PC-3 (cell line): Measurements from ENCODE around the gene UBE2D2. TPM values are rescaled to one million over a fixed set of nuclear protein-coding genes. Genes with fewer than 3 reads are reported as not detected.

Source experiments
- ATAC-seq: fragments of 200-7000 bp; cut with Tn5 transposase; 2 replicates; pipeline ENCODE4 v1.9.1; 2020; ENCODE audit warnings: mild to moderate bottlenecking, moderate library complexity
- BruUV-seq: library from RNA; stranded (reverse); fragments of 400-500 nt; replicated peaks from 2 replicates; lab custom pipeline; 2021; lab: Mats Ljungman, UMichigan
- CTCF ChIA-PET: fragments of 300-600 bp; sonication (Branson Sonifier 250); formaldehyde crosslinking; loops from one replicate; lab custom pipeline; 2022; ENCODE audit warnings: antibody characterized with exemption; lab: Charles Lee
- POLR2A ChIA-PET: fragments of 300-600 bp; sonication (Branson Sonifier 250); formaldehyde crosslinking; loops from one replicate; lab custom pipeline; 2022; ENCODE audit warnings: antibody characterized with exemption; ENCODE audit not compliant: unreplicated experiment; lab: Charles Lee
- DNase-seq: peaks from one replicate; pipeline ENCODE4 v3.0.0-alpha.2; 2015
- H2AFZ ChIP-seq: fragments of 300-600 bp; sonication (generic); 2 replicates; pipeline ENCODE4 v1.6.0; 2016; ENCODE audit warnings: antibody characterized with exemption, low read length
- H3F3A ChIP-seq: fragments of 300-600 bp; sonication (generic); one replicate; pipeline ENCODE4 v1.6.0; 2017; ENCODE audit warnings: antibody characterized with exemption, low read length, control low read depth, mild to moderate bottlenecking; ENCODE audit not compliant: unreplicated experiment
- H3K27ac ChIP-seq: fragments of 300-600 bp; sonication (generic); 2 replicates; pipeline ENCODE4 v1.5.1; 2016; ENCODE audit warnings: mild to moderate bottlenecking, low read length
- H3K27me3 ChIP-seq: fragments of 300-600 bp; sonication (generic); 2 replicates; pipeline ENCODE4 v1.6.1; 2016; ENCODE audit warnings: low read length, mixed read lengths
- H3K36me3 ChIP-seq: fragments of 300-600 bp; sonication (generic); 2 replicates; pipeline ENCODE4 v1.6.1; 2016; ENCODE audit warnings: low read depth, mixed run types, low read length, mixed read lengths
- H3K4me1 ChIP-seq: fragments of 300-600 bp; sonication (generic); 2 replicates; pipeline ENCODE4 v1.5.1; 2016; ENCODE audit warnings: low read length; ENCODE audit not compliant: insufficient read depth
- H3K4me2 ChIP-seq: fragments of 300-600 bp; sonication (generic); 2 replicates; pipeline ENCODE4 v1.6.0; 2016; ENCODE audit warnings: low read length
- H3K4me3 ChIP-seq: fragments of 300-600 bp; sonication (generic); 2 replicates; pipeline ENCODE4 v1.5.1; 2016; ENCODE audit warnings: mild to moderate bottlenecking, low read length, mixed read lengths
- H3K79me2 ChIP-seq: fragments of 300-600 bp; sonication (generic); 2 replicates; pipeline ENCODE4 v1.6.1; 2017; ENCODE audit warnings: low read length, mixed read lengths
- H3K9ac ChIP-seq: fragments of 300-600 bp; sonication (generic); 2 replicates; pipeline ENCODE4 v1.6.0; 2016; ENCODE audit warnings: mild to moderate bottlenecking, low read length
- H3K9me2 ChIP-seq: fragments of 300-600 bp; sonication (generic); replicated peaks from 2 replicates; pipeline ENCODE4 v1.6.1; 2016; ENCODE audit warnings: mixed run types, low read length, mixed read lengths
- H3K9me3 ChIP-seq: fragments of 300-600 bp; sonication (generic); 2 replicates; pipeline ENCODE4 v1.6.1; 2016; ENCODE audit warnings: low read length, mixed read lengths
- H4K20me1 ChIP-seq: fragments of 300-600 bp; sonication (generic); 2 replicates; pipeline ENCODE4 v1.6.1; 2016; ENCODE audit warnings: low read length, mixed read lengths
- EZH2 ChIP-seq: fragments of 300-600 bp; sonication (generic); IDR thresholded peaks from one replicate; pipeline ENCODE4 v1.6.1; 2017; ENCODE audit warnings: antibody characterized with exemption, mild to moderate bottlenecking, low read length; ENCODE audit not compliant: unreplicated experiment
- EZH2phosphoT487 ChIP-seq: fragments of 300-600 bp; sonication (generic); IDR thresholded peaks from 2 replicates; pipeline ENCODE4 v1.6.1; 2018; ENCODE audit warnings: mild to moderate bottlenecking, antibody characterized with exemption, low read length, borderline replicate concordance
- intact Hi-C: fragments of 100-400 bp; cut with micrococcal nuclease; formaldehyde crosslinking; loops from 2 replicates; pipeline ENCODE4 v1.9.0; 2023
- total RNA-seq: library from RNA; depleted of rRNA; stranded (reverse); fragments of >200 nt; gene quantifications from 2 replicates; pipeline ENCODE4 v1.2.3, GENCODE V29; 2014
- TF ChIP-seq, protein P1 (sequence below): fragments of 300-600 bp; sonication (generic); conservative IDR thresholded peaks from 2 replicates; pipeline ENCODE4 v1.5.1; 2017; ENCODE audit warnings: antibody characterized with exemption, low read depth, mild to moderate bottlenecking, low read length

UBE2D2 gene
- total RNA-seq, 1 experiment from 2014 or later, result 98.7 TPM

- peak overlapping the region; percentile 77 for H3K4me3 ChIP-seq
- DNase-seq, result peak; percentile 94
- H3K9me2 ChIP-seq, result no peaks in the 10 kb centered on the region
- no peaks in the 10 kb centered on the region for H3K79me2 ChIP-seq
- peak overlapping the region; percentile 85 for H3K9ac ChIP-seq
- peak overlapping the region; percentile 100 for H2AFZ ChIP-seq
- no peaks in the 10 kb centered on the region for H3K27me3 ChIP-seq
- no peaks in the 10 kb centered on the region for H4K20me1 ChIP-seq
- peak; percentile 84 for ATAC-seq
- H3K36me3 ChIP-seq, result no peaks in the 10 kb centered on the region
- TSS peak; percentile 96 for BruUV-seq
- TF ChIP-seq EZH2phosphoT487, result no peak
- TF ChIP-seq, protein P1, sequence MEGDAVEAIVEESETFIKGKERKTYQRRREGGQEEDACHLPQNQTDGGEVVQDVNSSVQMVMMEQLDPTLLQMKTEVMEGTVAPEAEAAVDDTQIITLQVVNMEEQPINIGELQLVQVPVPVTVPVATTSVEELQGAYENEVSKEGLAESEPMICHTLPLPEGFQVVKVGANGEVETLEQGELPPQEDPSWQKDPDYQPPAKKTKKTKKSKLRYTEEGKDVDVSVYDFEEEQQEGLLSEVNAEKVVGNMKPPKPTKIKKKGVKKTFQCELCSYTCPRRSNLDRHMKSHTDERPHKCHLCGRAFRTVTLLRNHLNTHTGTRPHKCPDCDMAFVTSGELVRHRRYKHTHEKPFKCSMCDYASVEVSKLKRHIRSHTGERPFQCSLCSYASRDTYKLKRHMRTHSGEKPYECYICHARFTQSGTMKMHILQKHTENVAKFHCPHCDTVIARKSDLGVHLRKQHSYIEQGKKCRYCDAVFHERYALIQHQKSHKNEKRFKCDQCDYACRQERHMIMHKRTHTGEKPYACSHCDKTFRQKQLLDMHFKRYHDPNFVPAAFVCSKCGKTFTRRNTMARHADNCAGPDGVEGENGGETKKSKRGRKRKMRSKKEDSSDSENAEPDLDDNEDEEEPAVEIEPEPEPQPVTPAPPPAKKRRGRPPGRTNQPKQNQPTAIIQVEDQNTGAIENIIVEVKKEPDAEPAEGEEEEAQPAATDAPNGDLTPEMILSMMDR, result peak; percentile 92
- H3K4me1 ChIP-seq, result peaks cover 11% of the 10 kb centered on the region
- intact Hi-C loops, result loop anchor here (2.0 kb wide), 1 partner anchor 173 kb away; no protein-coding TSS in a partner anchor
- peak overlapping the region; percentile 100 for H3K4me2 ChIP-seq
- no peaks in the 10 kb centered on the region for H3F3A ChIP-seq
- ChIA-PET CTCF (no interaction called here), POLR2A (no interaction called here)
- no peaks in the 10 kb centered on the region for H3K9me3 ChIP-seq
- no peak overlapping the region for H3K27ac ChIP-seq
These were observed 43.2 kb upstream of the UBE2D2 start for GRCh38 chr5:139517683-139518564.

DNA sequence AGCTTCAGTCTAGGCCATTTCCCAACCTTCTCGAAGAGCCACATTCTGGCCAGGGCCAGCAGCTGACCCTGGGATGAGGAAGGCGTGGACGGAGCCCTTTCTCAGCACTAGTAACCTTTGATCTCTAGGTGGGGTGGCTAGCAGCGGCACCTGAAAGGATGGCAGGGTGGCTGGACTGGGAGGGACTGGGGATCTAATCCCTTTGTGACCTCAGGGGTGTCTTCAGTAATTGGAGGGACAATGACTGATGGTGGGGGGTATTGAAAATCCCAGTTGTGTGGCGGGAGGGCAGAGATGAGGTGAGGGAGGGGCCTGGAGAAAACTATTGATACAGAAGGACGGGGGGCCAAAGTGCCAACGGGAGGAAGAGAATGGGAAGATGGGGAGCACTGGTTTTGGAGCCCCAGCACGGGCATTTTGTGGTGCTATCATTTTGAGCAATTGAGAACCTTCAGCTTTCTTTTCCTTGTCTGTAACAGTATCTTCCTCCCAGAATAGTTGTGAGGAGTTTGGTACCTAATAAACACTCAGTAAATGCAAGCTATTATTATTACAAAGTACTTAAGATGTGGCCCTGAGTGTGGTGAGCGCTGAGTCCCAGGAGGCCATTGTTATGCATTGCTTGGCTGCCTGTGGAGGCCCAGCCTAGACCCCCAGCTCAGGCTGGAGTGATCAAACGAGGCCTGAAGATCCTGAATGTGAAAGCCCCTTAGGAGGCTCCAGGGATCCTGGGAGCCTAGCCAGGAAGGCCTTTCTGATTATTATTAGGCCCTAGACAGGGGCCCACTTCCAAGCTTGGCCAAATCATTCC lies 37.3 kb upstream of the UBE2D2 start:
- no peak overlapping the region for H3K27ac ChIP-seq
- no peak overlapping the region for H3K9ac ChIP-seq
- BruUV-seq, result no TSS peak
- no peaks in the 10 kb centered on the region for H3K36me3 ChIP-seq
- no peak for ATAC-seq
- DNase-seq, result no peak
- no peaks in the 10 kb centered on the region for H3K79me2 ChIP-seq
- H3K9me3 ChIP-seq, result no peaks in the 10 kb centered on the region
- H2AFZ ChIP-seq, result no peak overlapping the region
- ChIA-PET CTCF (no interaction called here), POLR2A (no interaction called here)
- H3K4me1 ChIP-seq, result no peaks in the 10 kb centered on the region
- H3K9me2 ChIP-seq, result no peaks in the 10 kb centered on the region
- intact Hi-C loops, result no loop called here
- H3K27me3 ChIP-seq, result no peaks in the 10 kb centered on the region
- no peak for TF ChIP-seq EZH2phosphoT487
- no peak for TF ChIP-seq EZH2
- TF ChIP-seq, protein P1, result no peak
- no peaks in the 10 kb centered on the region for H4K20me1 ChIP-seq
- H3F3A ChIP-seq, result no peaks in the 10 kb centered on the region
- no peak overlapping the region for H3K4me3 ChIP-seq
- no peak overlapping the region for H3K4me2 ChIP-seq
